GM12865 (cell line): Measurements from ENCODE around the gene ABCC3.
A peak's percentile ranks its signal among the peaks of the same experiment; 100 is the strongest.

Source experiments
- DNase-seq: peaks from one replicate; pipeline ENCODE4 v3.0.0; 2010; ENCODE audit warnings: low read depth
- H3K4me3 ChIP-seq: 2 replicates; pipeline ENCODE4 v1.5.1; 2011; ENCODE audit warnings: mild to moderate bottlenecking, low read depth, low read length, control low read depth
- TF ChIP-seq, protein P1 (sequence below): IDR thresholded peaks from 2 replicates; pipeline ENCODE4 v1.5.1; 2011; ENCODE audit warnings: low read length, control low read depth, low read depth, inconsistent platforms; ENCODE audit not compliant: insufficient read depth; ENCODE audit errors: missing control alignments

Gene ABCC3

DNA sequence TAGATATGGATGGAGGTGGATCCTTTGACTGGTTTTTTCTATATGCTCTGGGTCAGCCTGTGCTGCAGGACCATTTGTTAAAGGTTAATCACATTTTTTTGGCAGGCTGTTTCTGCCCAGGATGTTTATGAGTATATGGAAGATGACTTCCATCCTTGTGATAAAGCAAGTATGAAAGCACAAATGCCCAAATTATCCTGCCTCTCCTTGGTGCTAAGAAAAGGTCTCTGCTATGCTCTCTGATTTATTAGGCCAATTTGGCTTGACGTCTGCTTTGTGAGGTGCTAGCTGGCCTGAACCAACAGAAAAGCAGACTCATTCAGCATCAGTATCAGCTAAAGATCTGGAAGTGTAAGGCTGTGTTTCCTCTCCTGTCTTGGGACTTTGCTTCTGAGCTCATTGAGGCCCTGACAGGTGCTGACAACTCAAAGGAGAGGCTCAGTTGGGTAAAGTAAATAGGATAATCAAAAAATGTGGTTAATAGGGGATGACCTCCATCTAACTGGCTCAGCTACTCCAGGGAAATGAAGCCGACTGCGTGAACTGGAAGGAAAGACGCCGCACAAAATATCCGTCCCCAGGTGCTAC is 57.9 kb downstream of the ABCC3 start:
- no peak for DNase-seq
- H3K4me3 ChIP-seq, result no peak overlapping the region
- TF ChIP-seq, protein P1, sequence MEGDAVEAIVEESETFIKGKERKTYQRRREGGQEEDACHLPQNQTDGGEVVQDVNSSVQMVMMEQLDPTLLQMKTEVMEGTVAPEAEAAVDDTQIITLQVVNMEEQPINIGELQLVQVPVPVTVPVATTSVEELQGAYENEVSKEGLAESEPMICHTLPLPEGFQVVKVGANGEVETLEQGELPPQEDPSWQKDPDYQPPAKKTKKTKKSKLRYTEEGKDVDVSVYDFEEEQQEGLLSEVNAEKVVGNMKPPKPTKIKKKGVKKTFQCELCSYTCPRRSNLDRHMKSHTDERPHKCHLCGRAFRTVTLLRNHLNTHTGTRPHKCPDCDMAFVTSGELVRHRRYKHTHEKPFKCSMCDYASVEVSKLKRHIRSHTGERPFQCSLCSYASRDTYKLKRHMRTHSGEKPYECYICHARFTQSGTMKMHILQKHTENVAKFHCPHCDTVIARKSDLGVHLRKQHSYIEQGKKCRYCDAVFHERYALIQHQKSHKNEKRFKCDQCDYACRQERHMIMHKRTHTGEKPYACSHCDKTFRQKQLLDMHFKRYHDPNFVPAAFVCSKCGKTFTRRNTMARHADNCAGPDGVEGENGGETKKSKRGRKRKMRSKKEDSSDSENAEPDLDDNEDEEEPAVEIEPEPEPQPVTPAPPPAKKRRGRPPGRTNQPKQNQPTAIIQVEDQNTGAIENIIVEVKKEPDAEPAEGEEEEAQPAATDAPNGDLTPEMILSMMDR, result no peak

DNA sequence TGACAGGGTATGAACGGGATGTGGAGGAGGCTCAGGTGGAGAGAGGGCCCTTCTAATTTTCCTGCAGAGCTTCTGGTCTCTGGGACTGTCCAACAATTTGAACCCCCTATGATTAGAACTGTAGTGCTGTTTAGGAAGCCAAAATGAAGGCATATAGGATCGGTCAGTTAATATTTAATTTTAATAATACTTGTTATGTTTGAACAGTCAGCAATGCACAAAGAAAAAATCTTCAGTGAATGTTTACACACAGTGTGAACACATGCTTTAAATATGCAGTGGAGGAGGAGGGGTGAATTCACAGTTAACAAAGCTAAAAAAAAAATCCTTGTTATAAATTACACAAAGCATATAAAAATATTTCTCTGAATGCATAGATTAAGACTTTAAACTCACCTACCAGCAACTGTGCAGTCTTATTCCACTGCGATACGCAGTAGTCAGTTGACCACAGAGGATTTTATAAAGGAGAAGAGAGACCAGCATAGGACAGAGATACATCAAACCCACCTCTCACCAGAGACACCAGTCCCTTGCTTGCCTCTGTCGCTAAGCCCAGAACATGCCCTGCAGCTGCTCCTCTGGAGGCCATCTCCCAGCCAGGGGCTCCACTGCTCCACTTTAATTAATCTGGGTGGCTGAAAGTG is 58.5 kb downstream of the ABCC3 start:
- no peak overlapping the region for H3K4me3 ChIP-seq
- DNase-seq, result no peak

DNA sequence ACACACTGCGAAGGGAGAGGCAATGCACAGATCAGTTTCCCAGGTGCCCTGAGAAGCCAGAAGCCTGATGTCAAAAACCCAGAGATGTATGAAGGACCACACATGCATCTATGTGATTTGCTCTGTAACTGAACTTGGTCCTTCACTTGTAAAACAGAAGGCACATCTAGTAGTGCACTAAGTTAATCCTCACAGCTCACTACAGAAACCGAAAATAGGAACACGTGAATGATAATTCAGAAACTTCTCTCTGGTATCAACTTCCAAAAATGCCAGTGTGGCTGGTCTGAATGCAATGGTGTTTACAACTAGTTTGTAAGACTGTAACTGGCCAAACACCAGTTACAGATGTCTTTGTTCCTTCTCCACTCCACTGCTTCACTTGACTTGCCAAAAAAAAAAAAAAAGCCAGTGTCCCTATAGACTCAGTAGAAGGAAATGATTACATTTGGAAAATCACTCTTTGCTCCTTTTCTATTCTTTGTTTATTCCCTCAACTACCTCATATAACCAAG is 61.7 kb downstream of the ABCC3 start:
- TF ChIP-seq, protein P1, result no peak
- H3K4me3 ChIP-seq, result no peak overlapping the region
- DNase-seq, result peak; percentile 39

More for the DNA sequence above, 58.5 kb downstream of the ABCC3 start:
- TF ChIP-seq, protein P1, result no peak

DNA sequence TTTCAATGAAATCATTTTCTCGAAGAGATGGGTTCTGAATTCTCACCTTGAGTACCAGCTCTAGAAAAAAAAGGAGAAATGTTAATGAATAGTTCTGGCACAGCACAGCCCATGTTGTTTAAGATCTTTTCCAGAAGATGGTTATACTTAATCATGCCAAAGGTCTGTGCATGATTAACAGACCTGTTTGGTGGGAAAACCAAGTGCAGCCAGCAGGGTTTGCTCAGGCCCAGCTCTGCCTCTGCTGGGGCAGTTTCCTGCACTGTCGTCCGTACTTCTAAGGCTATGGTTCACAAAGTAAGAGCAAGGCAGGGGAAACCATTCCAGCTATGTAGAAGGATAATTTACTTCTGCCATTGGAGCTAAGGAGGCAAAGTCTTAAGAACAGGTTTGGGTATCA is 62.4 kb downstream of the ABCC3 start:
- TF ChIP-seq, protein P1, result no peak
- no peak overlapping the region for H3K4me3 ChIP-seq
- DNase-seq, result no peak

DNA sequence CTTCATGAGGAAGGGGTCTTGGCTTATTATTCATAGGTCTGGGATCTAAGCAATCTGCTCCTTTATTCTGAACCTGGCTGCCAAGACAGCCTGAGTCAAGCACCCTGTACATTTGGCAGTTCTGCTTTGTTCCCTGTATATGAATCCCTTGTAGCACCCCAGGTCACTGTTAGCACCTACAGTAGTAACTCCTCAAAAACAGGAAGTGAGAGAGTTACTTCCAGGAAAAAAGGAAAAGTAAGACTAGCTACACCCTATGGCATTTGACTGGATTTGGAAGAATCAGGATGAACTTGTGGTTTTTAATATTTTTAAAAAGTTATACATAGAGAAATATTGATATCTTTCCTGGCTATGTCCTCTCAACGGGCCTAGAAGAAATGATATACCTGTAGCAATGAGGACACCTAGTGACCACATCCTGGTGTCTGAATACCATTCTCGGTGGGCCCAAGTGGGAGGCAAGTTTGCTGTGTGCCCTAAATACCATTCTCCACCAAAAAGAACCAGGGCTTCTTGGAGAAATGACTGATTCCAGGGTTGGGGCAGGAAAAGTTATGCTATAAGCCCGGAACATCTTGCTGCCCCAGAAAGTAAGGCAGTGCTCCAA is 63.1 kb downstream of the ABCC3 start:
- H3K4me3 ChIP-seq, result no peak overlapping the region
- DNase-seq, result no peak
- TF ChIP-seq, protein P1, result no peak

DNA sequence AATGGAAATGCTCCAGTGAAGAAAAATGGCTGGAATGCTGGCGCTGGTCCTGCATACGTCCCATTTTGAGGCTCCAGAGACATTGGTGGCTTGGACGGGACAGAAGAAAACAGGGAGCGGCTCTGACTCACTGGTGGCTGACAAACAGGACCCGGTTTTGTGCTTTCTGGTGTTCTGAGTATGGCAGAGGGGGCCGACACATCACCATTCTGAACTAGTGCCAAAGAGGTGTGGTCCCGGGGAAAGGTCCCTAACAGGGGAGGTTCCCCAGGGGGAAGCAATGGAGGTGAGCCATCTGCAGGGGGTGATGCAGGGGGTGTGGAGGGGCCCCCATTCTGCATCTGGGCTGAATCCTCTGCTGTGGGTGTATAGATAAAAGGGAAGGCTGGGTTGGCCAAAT is 64.7 kb downstream of the ABCC3 start:
- H3K4me3 ChIP-seq, result no peak overlapping the region
- no peak for DNase-seq
- TF ChIP-seq, protein P1, result no peak
